GM12878 (cell line): ENCODE measurements around the gene METTL16. TPM values are rescaled to one million over a fixed set of nuclear protein-coding genes. Genes with fewer than 3 reads are reported as not detected.

Source experiments
- ATF3 ChIP-seq: IDR thresholded peaks from 2 replicates; pipeline ENCODE4 v1.6.1; 2011; ENCODE audit warnings: low read depth, mild to moderate bottlenecking, low read length, moderate library complexity, borderline replicate concordance; ENCODE audit errors: extremely low read depth
- ATF7 ChIP-seq: fragments of 450-650 bp; IDR thresholded peaks from 2 replicates; pipeline ENCODE4 v1.6.1; 2016; ENCODE audit warnings: low read depth, mild to moderate bottlenecking
- BHLHE40 ChIP-seq, 2 experiments: fragments of 450-650 bp in 1 of 2; IDR thresholded peaks; 2 replicates each; pipeline ENCODE4 v1.6.1; 2011 to 2017; ENCODE audit warnings: low read depth in 2 of 2, borderline replicate concordance in 1 of 2, improper control_type of control experiment in 1 of 2, low read length in 1 of 2, mild to moderate bottlenecking in 1 of 2
- BMI1 ChIP-seq: fragments of 450-650 bp; IDR thresholded peaks from 2 replicates; pipeline ENCODE4 v1.6.1; 2016; ENCODE audit warnings: mild to moderate bottlenecking, moderate library complexity, borderline replicate concordance
- CEBPZ ChIP-seq: fragments of 150-350 bp; IDR thresholded peaks from 2 replicates; pipeline ENCODE4 v1.6.1; 2016; ENCODE audit warnings: low read depth, low read length
- EP300 ChIP-seq, 2 experiments: fragments of 150-350 bp in 1 of 2; IDR thresholded peaks; 2 replicates each; pipeline ENCODE4 v1.6.1; 2011 to 2012; ENCODE audit warnings: low read depth in 2 of 2, low read length in 2 of 2, borderline replicate concordance in 1 of 2, improper control_type of control experiment in 1 of 2, inconsistent platforms in 1 of 2; ENCODE audit not compliant: control insufficient read depth in 1 of 2
- ESRRA ChIP-seq: IDR thresholded peaks from 2 replicates; pipeline ENCODE4 v1.6.1; 2012; ENCODE audit warnings: mild to moderate bottlenecking, low read length, improper control_type of control experiment
- FOXK2 ChIP-seq: fragments of 450-650 bp; IDR thresholded peaks from 2 replicates; pipeline ENCODE4 v1.6.1; 2017; ENCODE audit warnings: mild to moderate bottlenecking, moderate library complexity
- HDAC6 ChIP-seq: fragments of 200-600 bp; sonication (generic); IDR thresholded peaks from one replicate; pipeline ENCODE4 v1.8.0; 2017; ENCODE audit warnings: antibody characterized with exemption; ENCODE audit not compliant: unreplicated experiment
- JUND ChIP-seq: IDR thresholded peaks from 2 replicates; pipeline ENCODE4 v1.6.1; 2012; ENCODE audit warnings: low read depth, mild to moderate bottlenecking, low read length, improper control_type of control experiment, moderate library complexity
- MEF2B ChIP-seq: fragments of 450-650 bp; IDR thresholded peaks from 2 replicates; pipeline ENCODE4 v1.6.1; 2018; ENCODE audit warnings: mild to moderate bottlenecking, moderate library complexity; ENCODE audit not compliant: partially characterized antibody, poor library complexity, severe bottlenecking
- MYC ChIP-seq: IDR thresholded peaks from 2 replicates; pipeline ENCODE4 v1.6.1; 2011; ENCODE audit warnings: mild to moderate bottlenecking, low read length, moderate library complexity, inconsistent platforms; ENCODE audit not compliant: insufficient read depth, insufficient replicate concordance, insufficient read length, severe bottlenecking
- NFYB ChIP-seq: IDR thresholded peaks from 2 replicates; pipeline ENCODE4 v1.6.1; 2011; ENCODE audit warnings: low read depth, mild to moderate bottlenecking, low read length, improper control_type of control experiment, moderate library complexity; ENCODE audit not compliant: insufficient read depth
- PAX8 ChIP-seq: fragments of 450-650 bp; IDR thresholded peaks from 2 replicates; pipeline ENCODE4 v1.6.1; 2017; ENCODE audit warnings: mild to moderate bottlenecking, moderate library complexity
- PBX3 ChIP-seq: IDR thresholded peaks from 2 replicates; pipeline ENCODE4 v1.6.1; 2011; ENCODE audit warnings: mild to moderate bottlenecking, low read depth, low read length, moderate library complexity; ENCODE audit not compliant: insufficient replicate concordance
- POLR2AphosphoS5 ChIP-seq: IDR thresholded peaks from 2 replicates; pipeline ENCODE4 v1.6.1; 2011; ENCODE audit warnings: mild to moderate bottlenecking, low read length, inconsistent platforms
- RAD51 ChIP-seq: fragments of 450-650 bp; IDR thresholded peaks from 2 replicates; pipeline ENCODE4 v1.6.1; 2016; ENCODE audit warnings: moderate library complexity, mild to moderate bottlenecking, inconsistent platforms
- RB1 ChIP-seq: fragments of 450-650 bp; formaldehyde crosslinking; IDR thresholded peaks from 2 replicates; pipeline ENCODE4 v1.6.1; 2017; ENCODE audit warnings: mild to moderate bottlenecking, borderline replicate concordance
- TCF7 ChIP-seq: IDR thresholded peaks from 2 replicates; pipeline ENCODE4 v1.6.1; 2014; ENCODE audit warnings: antibody characterized with exemption, borderline replicate concordance
- USF2 ChIP-seq: IDR thresholded peaks from 2 replicates; pipeline ENCODE4 v1.6.1; 2011; ENCODE audit warnings: low read depth, low read length, improper control_type of control experiment, borderline replicate concordance
- WRNIP1 ChIP-seq: IDR thresholded peaks from 2 replicates; pipeline ENCODE4 v1.6.1; 2011; ENCODE audit warnings: low read depth, low read length, improper control_type of control experiment, borderline replicate concordance
- ZBED1 ChIP-seq: IDR thresholded peaks from 2 replicates; pipeline ENCODE4 v1.6.1; 2016; ENCODE audit warnings: borderline replicate concordance
- ZSCAN29 ChIP-seq: fragments of 450-650 bp; IDR thresholded peaks from 2 replicates; pipeline ENCODE4 v1.6.1; 2017; ENCODE audit warnings: mild to moderate bottlenecking, moderate library complexity
- polyA plus RNA-seq, 11 experiments: library from polyadenylated mRNA; depleted of rRNA in 4 of 11; unstranded in 6 of 11; stranded (reverse) in 5 of 11; fragments of >200 nt; fragmentation: Nextera tagmentation in 4 of 11; fragmentation: Illumina TruSeq in 1 of 11; extraction: Ambion mirVana in 4 of 11; extraction: Trizol in 1 of 11; gene quantifications; 1 replicate in 1 of 11; 2 replicates in 10 of 11; pipeline versions ENCODE4 v1.2.1 to v1.2.3, GENCODE V29; 2011 to 2016; ENCODE audit warnings: inconsistent platforms in 2 of 11, missing spikeins in 2 of 11, low read depth in 1 of 11
- total RNA-seq, 4 experiments: library from RNA; depleted of rRNA in 3 of 4; stranded (reverse); fragments of >200 nt in 3 of 4; fragmentation: Illumina TruSeq in 1 of 4; extraction: Trizol in 1 of 4; gene quantifications; 2 replicates each; pipeline versions ENCODE4 v1.2.1 to v1.2.3, GENCODE V29; 2013 to 2021

METTL16 gene
- total and polyA plus RNA-seq, 10 of the 15 experiments (the other 5 are each of a cell fraction or from before 2014, with no cell fraction given), result 15.6 to 34.3 (median 23.7) TPM

GRCh38 chr17:2393174-2393953, 118.3 kb downstream of the METTL16 start (continued):
- peak; percentile 79; the same call in 1 of the 2 replicates for TF ChIP-seq RB1
- peak in 1 of 2 experiments; percentile 71; a peak in 2 of 4 replicates for TF ChIP-seq BHLHE40 (IDR thresholded peaks at IDR 0.05; ENCODE audit: borderline replicate concordance in 1 of 2, low read depth in 2 of 2, low read length in 1 of 2)
- TF ChIP-seq USF2, result no peak
- no peak for TF ChIP-seq PAX8
- peak; percentile 91 for TF ChIP-seq BMI1
- TF ChIP-seq NFYB, result no peak
- no peak for TF ChIP-seq WRNIP1
- no peak for TF ChIP-seq ZSCAN29
- TF ChIP-seq ZBED1, result no peak
- TF ChIP-seq JUND, result no peak
- no peak; the same call in 1 of the 2 replicates for TF ChIP-seq POLR2AphosphoS5
- 0 out of 2 replicates have a peak, but pooled peaks have one; percentile 35 for TF ChIP-seq ATF7
- peak; percentile 32 for TF ChIP-seq MEF2B
- TF ChIP-seq RAD51, result no peak
- TF ChIP-seq PBX3, result no peak
- TF ChIP-seq MYC, result peak; percentile 67
- no peak for TF ChIP-seq CEBPZ
- TF ChIP-seq EP300 (IDR thresholded peaks at IDR 0.05; ENCODE audit: borderline replicate concordance in 1 of 2, control insufficient read depth in 1 of 2, low read depth in 2 of 2, low read length in 2 of 2), result no peak
- no peak for TF ChIP-seq HDAC6
- TF ChIP-seq TCF7, result no peak
- no peak for TF ChIP-seq FOXK2
- TF ChIP-seq ATF3, result no peak
- TF ChIP-seq ESRRA, result no peak
